ENCODE results near the gene TTF1. TPM values are rescaled to one million over a fixed set of nuclear protein-coding genes. Genes with fewer than 3 reads are reported as not detected.

Gene TTF1
- 9.9 and 11.3 TPM in 2 replicates for total RNA-seq (2014; rRNA removed; shearing (Covaris generic))

GRCh38 chr9:132406554-132407122, at the start of gene TTF1:
Gene TTF1, minus strand, starts transcription at chr9:132406840. Its CDS starts 4,019 bp downstream, at chr9:132402821.
- peaks cover 9% of the 10 kb centered on the region for H3K36me3 ChIP-seq
- peaks cover 29% of the 10 kb centered on the region for H3K4me1 ChIP-seq (replicated peaks)
- H3K27me3 ChIP-seq (replicated peaks) = peaks cover 22% of the 10 kb centered on the region
- H3K4me3 ChIP-seq = peak within 1 kb of the TSS; percentile 47
- H3K9me3 ChIP-seq (replicated peaks) = no peaks in the 10 kb centered on the region
- peak; percentile 71 to 91 for DNase-seq (ENCODE audit: low read depth in 1 of 2, low spot score in 2 of 2)
- no peak within 1 kb of the TSS for H3K27ac ChIP-seq

DNA sequence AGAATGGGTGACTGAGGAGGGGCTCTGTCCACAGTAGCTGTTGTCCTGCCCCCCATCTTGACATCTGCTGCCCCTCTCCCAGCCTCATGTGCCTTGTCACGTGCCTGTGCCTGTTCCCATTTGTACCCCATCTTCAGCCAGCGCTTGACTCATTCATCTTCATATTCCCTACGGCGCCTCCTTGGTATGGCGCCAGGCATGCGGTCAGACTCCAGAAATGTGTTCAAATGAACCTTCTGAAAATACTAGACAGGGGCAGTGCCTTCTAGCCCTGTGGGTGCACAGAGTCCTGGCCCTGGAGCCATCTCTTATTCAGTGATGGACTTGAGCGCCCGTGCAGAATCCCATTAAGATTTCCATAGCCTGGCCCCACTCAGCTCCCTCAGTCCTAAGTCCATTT, 49.6 kb upstream of the TTF1 start:
- peaks cover 13% of the 10 kb centered on the region for H3K27me3 ChIP-seq (replicated peaks)
- no peak overlapping the region for H3K27ac ChIP-seq
- no peak for DNase-seq (ENCODE audit: low read depth in 1 of 2, low spot score in 2 of 2)
- no peak overlapping the region for H3K4me3 ChIP-seq
- no peaks in the 10 kb centered on the region for H3K36me3 ChIP-seq
- no peaks in the 10 kb centered on the region for H3K9me3 ChIP-seq (replicated peaks)
- no peaks in the 10 kb centered on the region for H3K4me1 ChIP-seq (replicated peaks)

GRCh38 chr9:132451276-132451675, 44.6 kb upstream of the TTF1 start:
- H3K36me3 ChIP-seq = no peaks in the 10 kb centered on the region
- no peaks in the 10 kb centered on the region for H3K9me3 ChIP-seq (replicated peaks)
- no peak overlapping the region for H3K4me3 ChIP-seq
- no peak overlapping the region for H3K27ac ChIP-seq
- no peaks in the 10 kb centered on the region for H3K4me1 ChIP-seq (replicated peaks)
- no peak for DNase-seq (ENCODE audit: low read depth in 1 of 2, low spot score in 2 of 2)
- H3K27me3 ChIP-seq (replicated peaks) = peaks cover 29% of the 10 kb centered on the region

DNA sequence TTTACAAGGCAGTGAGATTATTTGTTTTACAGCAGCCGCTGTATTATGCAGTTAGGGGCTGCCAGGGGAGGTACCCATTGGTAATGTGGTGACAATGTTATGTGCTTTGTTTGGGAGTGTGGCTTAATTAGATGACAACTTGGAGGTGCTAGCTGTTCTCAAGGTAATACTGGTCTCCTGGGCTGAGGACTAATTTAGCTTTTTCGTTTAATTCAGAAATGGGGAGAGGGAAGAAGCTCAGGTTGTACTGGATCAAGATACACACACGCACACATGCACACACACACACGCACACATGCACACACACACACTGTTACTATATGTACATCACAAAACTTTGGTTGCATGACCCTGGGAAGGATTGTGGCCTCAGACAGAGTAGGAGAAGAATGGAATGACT, 41.3 kb upstream of the TTF1 start:
- Histone ChIP-seq H3K4me3 (no peak overlapping the region), H3K4me1 (replicated peaks) (no peaks in the 10 kb centered on the region), H3K27me3 (replicated peaks) (peaks cover 21% of the 10 kb centered on the region), H3K36me3 (no peaks in the 10 kb centered on the region), H3K9me3 (replicated peaks) (no peaks in the 10 kb centered on the region), H3K27ac (no peak overlapping the region)
- DNase-seq (ENCODE audit: low read depth in 1 of 2, low spot score in 2 of 2) = no peak

DNA sequence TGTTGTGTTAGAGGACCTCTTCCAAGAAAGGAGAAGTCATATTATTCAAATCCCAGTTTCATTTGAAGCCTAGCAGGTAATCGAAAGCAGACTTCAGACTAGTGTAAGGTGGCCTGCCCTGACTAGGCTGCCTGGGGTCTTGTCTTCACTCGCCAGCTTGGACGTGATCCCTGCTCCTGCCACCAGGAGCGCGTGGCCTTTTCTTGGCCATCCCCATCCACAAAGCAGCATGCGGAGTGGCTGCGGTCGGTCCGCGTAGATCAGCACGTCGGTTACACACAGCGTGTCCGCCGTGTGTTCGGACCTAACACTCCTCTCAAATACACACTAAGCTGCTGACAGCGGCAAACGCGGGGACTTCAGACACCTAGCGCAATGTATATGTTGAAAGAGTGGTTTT, 40.7 kb upstream of the TTF1 start:
- H3K9me3 ChIP-seq (replicated peaks) = no peaks in the 10 kb centered on the region
- H3K36me3 ChIP-seq = no peaks in the 10 kb centered on the region
- H3K27ac ChIP-seq = no peak overlapping the region
- no peak for DNase-seq (ENCODE audit: low read depth in 1 of 2, low spot score in 2 of 2)
- H3K4me1 ChIP-seq (replicated peaks) = no peaks in the 10 kb centered on the region
- H3K4me3 ChIP-seq = no peak overlapping the region
- H3K27me3 ChIP-seq (replicated peaks) = peaks cover 26% of the 10 kb centered on the region

GRCh38 chr9:132446887-132447286, 40.2 kb upstream of the TTF1 start:
- DNase-seq (ENCODE audit: low read depth in 1 of 2, low spot score in 2 of 2) = no peak
- Histone ChIP-seq H3K4me1 (replicated peaks) (no peaks in the 10 kb centered on the region), H3K36me3 (no peaks in the 10 kb centered on the region), H3K27ac (no peak overlapping the region), H3K4me3 (no peak overlapping the region), H3K27me3 (replicated peaks) (peaks cover 31% of the 10 kb centered on the region), H3K9me3 (replicated peaks) (no peaks in the 10 kb centered on the region)

- H3K4me1 ChIP-seq (replicated peaks) = no peaks in the 10 kb centered on the region
- no peaks in the 10 kb centered on the region for H3K36me3 ChIP-seq
- H3K9me3 ChIP-seq (replicated peaks) = no peaks in the 10 kb centered on the region
- DNase-seq (ENCODE audit: low read depth in 1 of 2, low spot score in 2 of 2) = no peak
- no peak overlapping the region for H3K27ac ChIP-seq
- H3K4me3 ChIP-seq = no peak overlapping the region
- peaks cover 45% of the 10 kb centered on the region for H3K27me3 ChIP-seq (replicated peaks)
These were observed 37.4 kb upstream of the TTF1 start for GRCh38 chr9:132443951-132444607.

- DNase-seq (ENCODE audit: low read depth in 1 of 2, low spot score in 2 of 2) = no peak
- no peaks in the 10 kb centered on the region for H3K36me3 ChIP-seq
These were observed 34.8 kb upstream of the TTF1 start for GRCh38 chr9:132441404-132441803.

DNA sequence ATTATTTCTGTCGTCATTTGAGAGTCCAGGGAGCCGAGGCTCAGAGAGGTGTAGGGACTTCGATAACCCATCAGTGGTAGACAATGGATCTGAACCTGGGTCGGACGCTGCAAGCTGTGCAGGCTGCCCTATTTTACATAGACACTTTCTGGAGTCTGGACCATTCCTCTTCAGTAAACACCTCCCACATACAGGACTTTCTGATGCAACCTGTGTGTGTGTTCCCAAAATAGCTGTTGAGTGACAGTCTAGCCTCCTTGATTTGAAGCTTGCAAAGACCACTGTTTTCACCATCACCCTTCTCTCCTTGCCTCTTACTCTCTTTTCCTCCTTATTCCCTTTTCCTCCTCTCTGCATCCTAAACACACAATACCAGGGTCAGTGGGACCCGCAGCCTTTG, 34.1 kb upstream of the TTF1 start:
- no peak for DNase-seq (ENCODE audit: low read depth in 1 of 2, low spot score in 2 of 2)
- Histone ChIP-seq H3K9me3 (replicated peaks) (no peaks in the 10 kb centered on the region), H3K4me3 (no peak overlapping the region), H3K27ac (no peak overlapping the region), H3K27me3 (replicated peaks) (peaks cover 34% of the 10 kb centered on the region), H3K36me3 (no peaks in the 10 kb centered on the region), H3K4me1 (replicated peaks) (no peaks in the 10 kb centered on the region)

More at GRCh38 chr9:132441404-132441803, 34.8 kb upstream of the TTF1 start:
- Histone ChIP-seq H3K4me1 (replicated peaks) (no peaks in the 10 kb centered on the region), H3K27me3 (replicated peaks) (peaks cover 32% of the 10 kb centered on the region), H3K4me3 (no peak overlapping the region), H3K27ac (no peak overlapping the region), H3K9me3 (replicated peaks) (no peaks in the 10 kb centered on the region)

DNA sequence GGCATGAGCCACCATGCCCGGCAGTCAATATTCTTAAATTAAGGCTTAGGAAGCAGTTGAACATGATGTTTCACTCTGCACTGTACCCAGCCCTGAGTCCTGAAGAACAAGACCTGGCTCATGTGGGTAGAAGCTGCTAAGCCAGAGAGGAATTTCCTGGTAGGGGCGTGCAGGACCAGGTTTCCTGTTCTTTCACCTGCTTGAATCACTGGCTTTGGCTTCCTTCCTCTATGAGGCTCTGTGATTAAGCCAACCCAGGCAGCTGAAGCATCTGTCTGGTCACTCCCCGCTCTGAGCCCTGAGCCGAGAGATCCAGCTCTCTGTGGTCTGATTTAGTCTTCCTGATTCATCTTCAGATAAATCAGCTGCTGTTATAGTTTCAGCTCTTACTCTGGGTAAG, 32.5 kb upstream of the TTF1 start:
- Histone ChIP-seq H3K4me1 (replicated peaks) (no peaks in the 10 kb centered on the region), H3K9me3 (replicated peaks) (no peaks in the 10 kb centered on the region), H3K27me3 (replicated peaks) (peaks cover 44% of the 10 kb centered on the region), H3K36me3 (no peaks in the 10 kb centered on the region), H3K27ac (no peak overlapping the region), H3K4me3 (no peak overlapping the region)
- DNase-seq (ENCODE audit: low read depth in 1 of 2, low spot score in 2 of 2) = no peak

DNA sequence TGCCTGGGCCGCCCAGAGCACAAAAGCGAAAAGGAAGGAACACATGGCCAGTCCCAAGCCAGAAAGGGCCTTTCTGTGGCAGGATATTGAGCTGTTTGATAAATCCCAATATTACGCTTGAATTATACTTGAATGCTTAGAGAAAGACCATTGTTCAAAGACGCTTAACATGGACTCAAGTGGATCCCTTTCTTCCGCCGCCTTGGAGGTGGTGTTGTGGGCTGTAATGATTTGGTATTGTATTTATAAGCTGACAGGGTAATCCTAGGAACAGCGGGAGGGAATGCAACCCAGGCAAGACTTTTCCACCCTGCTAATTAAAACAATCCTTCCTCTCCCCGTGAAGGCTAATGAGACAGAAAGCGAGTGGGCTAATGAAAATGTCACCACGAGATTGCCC, 28.2 kb upstream of the TTF1 start:
- H3K27me3 ChIP-seq (replicated peaks) = peaks cover 35% of the 10 kb centered on the region
- H3K27ac ChIP-seq = no peak overlapping the region
- no peak for DNase-seq (ENCODE audit: low read depth in 1 of 2, low spot score in 2 of 2)
- H3K4me3 ChIP-seq = no peak overlapping the region
- H3K4me1 ChIP-seq (replicated peaks) = no peaks in the 10 kb centered on the region
- H3K9me3 ChIP-seq (replicated peaks) = no peaks in the 10 kb centered on the region
- no peaks in the 10 kb centered on the region for H3K36me3 ChIP-seq

DNA sequence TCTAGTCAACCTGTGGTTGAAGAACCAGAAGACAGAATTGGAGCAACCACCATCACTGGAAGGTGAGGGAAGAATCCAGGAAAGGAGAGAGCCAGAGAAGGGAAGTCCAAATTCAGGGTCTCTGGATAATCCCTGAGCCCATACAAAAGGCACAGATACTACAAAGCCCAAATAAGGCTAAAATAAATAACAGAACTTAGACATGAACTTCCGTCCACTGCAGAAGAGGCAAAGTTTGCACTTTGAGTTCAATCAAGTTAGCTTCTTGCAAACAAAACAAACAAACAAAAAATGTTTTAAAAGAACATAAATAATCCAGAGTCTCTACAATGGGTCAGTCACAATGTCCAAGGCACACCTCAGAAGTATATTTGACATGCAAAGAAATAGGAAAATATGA, 24.4 kb upstream of the TTF1 start:
- Histone ChIP-seq H3K27ac (no peak overlapping the region), H3K9me3 (replicated peaks) (no peaks in the 10 kb centered on the region), H3K36me3 (no peaks in the 10 kb centered on the region), H3K4me1 (replicated peaks) (no peaks in the 10 kb centered on the region), H3K4me3 (no peak overlapping the region), H3K27me3 (replicated peaks) (peaks cover 53% of the 10 kb centered on the region)
- DNase-seq (ENCODE audit: low read depth in 1 of 2, low spot score in 2 of 2) = no peak

DNA sequence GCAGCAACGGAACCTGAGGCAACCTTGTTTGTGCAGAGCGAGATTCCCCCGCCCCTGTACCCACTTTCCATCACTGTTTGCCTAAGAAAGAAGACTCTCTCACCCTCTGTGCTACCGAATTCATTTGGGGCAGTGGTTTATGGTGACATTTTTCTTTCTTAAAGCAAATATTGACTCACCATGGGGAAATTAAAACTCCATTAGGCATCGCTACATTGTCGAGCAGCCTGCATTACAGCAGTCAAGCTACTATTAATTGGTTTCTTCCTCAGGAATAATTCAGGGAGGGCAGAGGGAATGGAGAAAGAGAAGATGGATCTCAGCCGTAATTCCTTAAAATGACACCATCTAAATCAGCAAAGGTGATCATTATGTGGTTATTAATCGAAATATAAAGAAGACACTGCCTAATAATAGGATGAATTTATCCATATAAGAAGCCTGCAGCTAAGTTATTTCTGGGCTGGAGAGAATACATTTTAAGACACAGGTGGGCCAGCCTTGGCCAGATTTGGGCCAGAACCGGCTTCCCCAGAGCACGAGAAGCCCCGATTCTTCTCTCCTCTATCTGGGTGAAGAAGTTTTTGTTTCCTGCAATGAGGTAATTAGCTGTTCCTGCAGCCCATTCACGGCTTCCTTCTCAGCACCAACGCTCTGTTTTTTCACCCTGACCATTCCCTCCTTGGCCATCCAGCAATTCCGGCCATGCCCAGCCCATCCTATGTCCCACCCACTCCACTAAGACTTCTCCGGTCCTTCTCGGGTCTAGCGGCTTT, 20.2 kb upstream of the TTF1 start:
- H3K36me3 ChIP-seq = no peaks in the 10 kb centered on the region
- H3K9me3 ChIP-seq (replicated peaks) = no peaks in the 10 kb centered on the region
- H3K27me3 ChIP-seq (replicated peaks) = peaks cover 61% of the 10 kb centered on the region
- no peak for DNase-seq (ENCODE audit: low read depth in 1 of 2, low spot score in 2 of 2)
- H3K4me3 ChIP-seq = no peak overlapping the region
- H3K27ac ChIP-seq = no peak overlapping the region
- no peaks in the 10 kb centered on the region for H3K4me1 ChIP-seq (replicated peaks)

DNA sequence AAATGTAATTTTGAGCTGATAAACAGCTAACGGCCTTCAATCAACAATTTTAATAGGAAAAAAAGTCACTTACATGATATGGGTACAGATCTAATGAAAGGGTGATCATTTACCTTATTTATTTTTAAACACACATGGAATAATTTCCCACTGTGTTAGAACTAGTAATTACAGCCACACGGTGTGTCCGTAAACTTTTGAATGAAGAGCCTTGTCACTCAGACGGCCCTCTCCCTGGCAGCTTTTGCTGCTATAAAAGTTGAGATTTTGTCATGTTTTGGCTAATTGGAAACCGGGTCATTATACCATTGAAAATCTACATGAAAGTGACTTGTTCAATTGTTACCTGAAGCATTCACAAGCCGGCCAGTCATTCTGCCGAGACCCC, 19.0 kb upstream of the TTF1 start:
- Histone ChIP-seq H3K4me3 (no peak overlapping the region), H3K27me3 (replicated peaks) (peaks cover 50% of the 10 kb centered on the region), H3K9me3 (replicated peaks) (no peaks in the 10 kb centered on the region), H3K4me1 (replicated peaks) (no peaks in the 10 kb centered on the region), H3K27ac (no peak overlapping the region), H3K36me3 (no peaks in the 10 kb centered on the region)
- DNase-seq (ENCODE audit: low read depth in 1 of 2, low spot score in 2 of 2) = no peak

Measured in SJSA1 (cell line).